HFFc6 (cell line): ENCODE measurements around the gene NME5. TPM values are rescaled to one million over a fixed set of nuclear protein-coding genes. Genes with fewer than 3 reads are reported as not detected.
A peak's percentile ranks its signal among the peaks of the same experiment; 100 is the strongest.

Experiments used
- DNase-seq: peaks from one replicate; pipeline ENCODE4 v3.0.0-alpha.2; 2018
- H3K27ac Mint-ChIP-seq: 2 replicates; pipeline ENCODE4 v1.8.0; 2020; ENCODE audit warnings: mild to moderate bottlenecking, mixed read lengths
- H3K27me3 Mint-ChIP-seq: 2 replicates; pipeline ENCODE4 v1.8.0; 2021; ENCODE audit warnings: mild to moderate bottlenecking, moderate library complexity, mixed read lengths; ENCODE audit not compliant: insufficient read depth
- H3K36me3 Mint-ChIP-seq: 2 replicates; pipeline ENCODE4 v1.8.0; 2021; ENCODE audit warnings: low read depth, mixed read lengths
- H3K4me1 Mint-ChIP-seq: 2 replicates; pipeline ENCODE4 v1.8.0; 2020; ENCODE audit warnings: low read depth, mixed read lengths
- H3K4me3 Mint-ChIP-seq: 2 replicates; pipeline ENCODE4 v1.8.0; 2020; ENCODE audit warnings: mild to moderate bottlenecking, moderate library complexity, mixed read lengths
- H3K9me3 Mint-ChIP-seq: 2 replicates; pipeline ENCODE4 v1.8.0; 2020; ENCODE audit warnings: mild to moderate bottlenecking, mixed read lengths
- CTCF ChIP-seq: fragments of 200-600 bp; sonication (generic); IDR thresholded peaks from 2 replicates; pipeline ENCODE4 v1.5.0; 2021; ENCODE audit warnings: antibody characterized with exemption, mild to moderate bottlenecking
- total RNA-seq, 6 experiments: library from RNA; stranded (reverse); fragmentation: NEBNext Ultra II Directional; extraction: Animal tissue kit (Norgen Biotek cat#: 25700); gene quantifications; 2 replicates in 1 of 6; 3 replicates in 5 of 6; pipeline ENCODE4 v1.2.3, GENCODE V29; 2021

Gene NME5
- total RNA-seq, 6 experiments from 2014 or later = 0.21 to 0.84 (median 0.42) TPM

DNA sequence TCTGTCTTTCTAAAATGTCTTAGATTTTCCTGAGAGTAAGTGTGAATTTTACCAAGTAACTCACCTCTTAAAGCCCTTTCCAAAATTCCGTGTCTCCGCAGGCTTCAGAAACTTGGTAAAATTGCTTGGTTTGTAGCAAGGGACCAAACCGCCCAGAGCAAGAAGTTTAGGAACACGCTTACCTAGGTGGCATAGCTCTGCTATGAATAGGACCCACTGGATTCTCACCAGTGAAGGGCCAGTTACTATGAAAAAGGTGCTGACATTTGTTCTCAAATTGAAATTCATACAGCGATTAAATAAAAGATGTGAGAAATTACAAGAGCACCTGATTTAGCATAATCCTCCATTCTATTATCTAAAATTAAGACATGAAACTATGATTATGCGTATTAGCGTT, 6.7 kb downstream of the NME5 start:
- TF ChIP-seq CTCF = no peak
- no peak for DNase-seq
- Mint-ChIP-seq H3K27me3 (peaks cover 4% of the 10 kb centered on the region), H3K4me3 (peak overlapping the region; percentile 87; the same call in 1 of the 2 replicates), H3K27ac (no peak overlapping the region), H3K36me3 (no peaks in the 10 kb centered on the region), H3K9me3 (no peaks in the 10 kb centered on the region), H3K4me1 (peaks cover 13% of the 10 kb centered on the region; the same call in 1 of the 2 replicates)

DNA sequence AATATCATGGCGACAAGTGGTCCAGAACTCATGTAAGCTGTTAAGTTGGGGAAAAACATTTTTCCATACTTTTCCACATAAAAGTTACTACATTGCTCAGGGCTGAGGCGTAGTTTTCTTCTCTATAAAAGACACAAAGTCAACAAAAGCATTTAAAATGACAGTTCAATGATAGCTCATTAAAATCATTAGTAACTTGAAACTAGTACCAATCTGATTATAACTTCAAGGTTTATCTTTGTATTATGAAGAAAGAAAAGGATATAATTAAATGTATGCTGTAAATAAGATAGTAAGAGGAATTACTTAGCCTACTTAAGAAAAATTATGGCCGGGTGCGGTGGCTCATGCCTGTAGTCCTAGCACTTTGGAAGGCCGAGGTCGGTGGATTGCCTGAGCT, 9.9 kb downstream of the NME5 start:
- H3K36me3 Mint-ChIP-seq = no peaks in the 10 kb centered on the region

DNA sequence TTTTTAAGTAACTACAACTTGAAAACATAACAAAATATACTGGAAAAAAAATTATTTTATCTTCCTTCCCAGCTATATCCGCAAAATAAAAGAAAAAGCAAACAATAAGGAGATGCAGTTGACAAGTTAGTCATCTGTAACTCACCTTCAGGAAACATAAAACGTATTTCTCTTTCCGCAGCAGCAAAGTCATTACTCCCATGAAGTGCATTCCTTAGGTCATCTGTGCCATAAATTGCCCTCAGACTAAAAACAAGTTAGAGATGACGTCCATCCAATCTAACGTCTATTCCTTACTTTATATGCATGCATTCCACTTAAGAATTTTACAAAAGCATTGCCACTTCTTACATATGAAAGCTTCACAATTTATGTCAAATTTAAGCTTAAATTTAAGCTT, 10.9 kb downstream of the NME5 start:
- no peaks in the 10 kb centered on the region for H3K9me3 Mint-ChIP-seq
- H3K36me3 Mint-ChIP-seq = no peaks in the 10 kb centered on the region
- H3K4me3 Mint-ChIP-seq = no peak overlapping the region
- H3K27me3 Mint-ChIP-seq = peaks cover 3% of the 10 kb centered on the region
- DNase-seq = no peak
- TF ChIP-seq CTCF = no peak
- H3K4me1 Mint-ChIP-seq = peaks cover 8% of the 10 kb centered on the region; the same call in 1 of the 2 replicates
- no peak overlapping the region for H3K27ac Mint-ChIP-seq

More for the DNA sequence above, 9.9 kb downstream of the NME5 start:
- Mint-ChIP-seq H3K9me3 (no peaks in the 10 kb centered on the region), H3K27me3 (peaks cover 5% of the 10 kb centered on the region), H3K4me1 (peaks cover 13% of the 10 kb centered on the region; the same call in 1 of the 2 replicates), H3K4me3 (no peak overlapping the region), H3K27ac (no peak overlapping the region)
- no peak for DNase-seq
- no peak for TF ChIP-seq CTCF

DNA sequence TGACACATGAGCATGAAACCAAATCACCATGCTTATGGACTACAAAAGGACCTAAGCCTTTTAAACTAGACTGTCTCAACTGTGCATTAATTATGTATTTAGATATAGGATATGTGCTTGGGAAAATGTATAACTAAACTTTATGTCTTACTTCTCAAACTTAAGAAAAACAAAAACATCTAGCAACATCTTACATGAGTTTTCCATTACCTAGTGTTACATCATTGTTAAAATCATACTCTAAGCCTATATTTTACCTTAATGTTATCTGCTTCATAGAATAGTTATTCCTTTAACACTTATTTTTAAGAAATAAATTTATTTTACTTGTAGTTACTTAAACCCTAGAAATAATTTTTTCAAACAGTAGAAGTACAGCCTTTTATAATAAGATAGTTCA, 24.0 kb downstream of the NME5 start:
- no peak for DNase-seq
- Mint-ChIP-seq H3K4me3 (no peak overlapping the region), H3K9me3 (no peaks in the 10 kb centered on the region), H3K27me3 (peaks cover 15% of the 10 kb centered on the region), H3K4me1 (peaks cover 9% of the 10 kb centered on the region), H3K27ac (no peak overlapping the region), H3K36me3 (no peaks in the 10 kb centered on the region)
- no peak for TF ChIP-seq CTCF

GRCh38 chr5:138111937-138112336, 27.3 kb downstream of the NME5 start:
- TF ChIP-seq CTCF = no peak
- no peaks in the 10 kb centered on the region for H3K9me3 Mint-ChIP-seq
- H3K27ac Mint-ChIP-seq = no peak overlapping the region
- DNase-seq = peak; percentile 38
- peaks cover 20% of the 10 kb centered on the region for H3K4me1 Mint-ChIP-seq
- H3K4me3 Mint-ChIP-seq = peak overlapping the region; percentile 10; the same call in 1 of the 2 replicates
- peaks cover 14% of the 10 kb centered on the region for H3K27me3 Mint-ChIP-seq
- no peaks in the 10 kb centered on the region for H3K36me3 Mint-ChIP-seq

DNA sequence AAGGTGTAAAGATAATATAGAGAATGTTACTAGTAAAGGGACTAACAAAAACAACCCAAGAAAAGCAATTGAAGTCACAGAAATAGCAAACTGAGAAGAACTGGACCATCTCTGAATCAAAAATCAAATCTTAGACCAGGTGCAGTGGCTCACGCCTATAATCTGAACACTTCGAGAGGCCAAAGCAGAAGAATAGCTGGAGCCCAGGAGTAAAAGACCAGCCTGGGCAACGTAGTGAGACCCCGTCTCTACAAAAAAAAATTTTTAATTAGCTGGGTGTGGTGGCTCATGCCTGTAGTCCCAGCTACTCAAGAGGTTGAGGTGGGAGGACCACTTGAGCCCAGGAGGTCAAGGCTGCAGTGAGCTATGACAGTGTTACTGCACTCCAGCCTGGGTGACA, 28.0 kb downstream of the NME5 start:
- H3K36me3 Mint-ChIP-seq = no peaks in the 10 kb centered on the region
- no peak for TF ChIP-seq CTCF
- no peak for DNase-seq
- peaks cover 17% of the 10 kb centered on the region for H3K27me3 Mint-ChIP-seq
- peaks cover 20% of the 10 kb centered on the region for H3K4me1 Mint-ChIP-seq
- no peak overlapping the region for H3K4me3 Mint-ChIP-seq
- H3K9me3 Mint-ChIP-seq = no peaks in the 10 kb centered on the region
- H3K27ac Mint-ChIP-seq = no peak overlapping the region
